Smooth muscle cell of the brain vasculature (primary cell): Measurements from ENCODE around the gene TTC9B.
"Not testable (repeated sequence)": the region's sequence is repeated elsewhere in the genome, so short reads cannot be mapped to it uniquely, and the experiment has no call there.

Experiments used
- DNase-seq: peaks from one replicate; pipeline ENCODE4 v3.0.0-alpha.2; 2012; ENCODE audit warnings: low read depth, low spot score

The TTC9B gene

DNA sequence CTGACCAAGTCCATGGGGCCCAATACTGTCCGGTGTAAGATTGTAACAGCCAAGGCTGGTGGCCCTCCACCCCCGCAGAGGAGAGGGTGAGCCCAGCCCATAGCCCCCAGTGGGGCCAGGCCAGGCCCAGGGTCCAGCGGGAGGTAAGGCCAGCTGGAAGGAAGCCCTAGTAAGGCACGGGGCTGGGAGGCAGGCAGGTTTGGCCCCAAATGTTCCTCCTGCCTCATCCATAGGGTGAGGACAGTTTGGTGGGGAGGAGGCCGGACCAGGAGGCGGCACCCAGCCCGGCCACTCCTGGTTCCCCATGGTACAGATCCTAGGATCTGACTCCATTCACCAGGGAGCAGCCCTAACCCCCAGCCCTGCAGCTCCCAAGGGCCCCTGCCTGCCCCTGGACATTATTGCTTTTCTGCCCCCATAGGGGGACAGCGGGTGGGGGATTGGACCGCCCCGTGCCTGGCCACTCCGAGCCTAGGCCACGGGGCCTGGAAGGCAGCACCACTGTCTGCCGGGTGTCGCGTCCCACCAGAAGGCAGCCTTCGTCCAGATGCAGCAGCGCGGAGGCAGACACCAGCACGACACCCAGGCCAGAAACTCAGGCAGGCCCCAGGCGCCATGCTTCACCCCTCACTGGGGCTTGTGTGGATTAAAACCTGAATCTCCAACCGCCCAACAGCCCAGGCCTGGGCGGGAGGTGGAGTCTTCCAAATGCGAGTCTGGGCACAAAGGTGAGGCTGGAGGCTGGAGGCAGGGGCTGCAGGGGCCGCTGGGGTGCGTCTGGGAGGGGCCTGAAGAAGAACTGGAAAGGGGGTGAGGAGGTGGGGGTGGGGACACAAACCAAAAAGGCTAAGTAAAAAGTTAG is 15.0 kb upstream of the TTC9B start:
- DNase-seq, result no peak

DNA sequence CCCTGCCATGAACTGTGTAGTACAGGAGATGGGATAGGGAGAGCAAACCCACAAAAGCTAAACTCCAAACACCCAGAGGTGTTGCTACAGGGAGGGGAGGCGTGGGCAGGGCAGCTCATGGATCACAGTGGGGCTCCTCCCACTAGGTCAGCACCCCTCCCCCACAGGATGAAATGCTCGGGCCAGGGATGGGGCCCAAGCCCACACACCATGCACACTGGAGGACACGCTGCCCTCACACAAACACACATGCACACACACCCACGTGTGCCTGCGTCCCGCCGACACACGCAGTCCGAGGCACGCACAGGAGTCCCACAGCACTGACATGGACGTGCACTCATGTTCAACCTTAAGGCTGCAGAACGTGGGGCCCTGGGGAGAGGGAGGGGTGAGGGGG is 14.3 kb upstream of the TTC9B start:
- DNase-seq, result no peak

DNA sequence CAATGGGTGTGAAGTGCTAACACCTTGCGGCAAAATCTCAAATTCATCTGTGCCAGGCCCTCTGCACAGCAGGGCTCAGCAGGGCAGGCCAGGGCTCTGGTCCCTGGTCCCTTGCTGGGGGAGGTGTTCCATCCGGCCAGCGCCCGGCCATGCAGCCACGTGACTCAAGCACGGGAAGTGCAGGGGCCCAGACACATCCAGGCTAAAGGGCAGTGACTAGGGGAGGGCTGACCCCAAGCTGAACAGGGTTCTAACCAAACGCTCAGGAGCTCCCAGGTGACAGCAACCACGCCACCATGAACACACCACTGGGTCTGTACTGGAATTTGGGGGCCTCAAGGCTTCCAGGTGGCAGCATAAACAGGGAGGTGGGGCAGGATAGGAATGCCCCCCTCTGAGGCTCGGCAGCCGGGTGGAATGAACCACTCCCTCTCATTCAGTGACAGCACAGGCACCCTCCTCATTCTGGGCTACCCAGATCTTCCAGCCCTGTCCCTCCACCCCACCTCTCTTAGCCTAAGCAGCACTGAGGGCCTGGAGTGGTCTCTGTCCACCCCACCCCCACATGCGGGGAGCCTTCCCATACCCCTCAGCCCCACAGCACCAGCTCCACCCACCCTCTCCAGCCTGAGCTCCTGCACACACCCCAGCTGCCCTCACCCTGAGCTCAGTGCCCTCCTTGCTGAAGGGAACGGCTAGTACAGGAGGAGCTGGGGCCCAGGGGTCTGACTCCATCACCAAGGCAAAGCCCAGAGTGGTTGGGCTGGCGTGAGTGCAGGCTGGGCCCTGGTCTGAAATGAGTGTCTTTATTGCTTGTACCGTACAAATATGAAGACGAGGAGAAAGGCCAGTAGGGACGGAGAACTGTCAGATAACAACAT is 13.6 kb upstream of the TTC9B start:
- no peak for DNase-seq

DNA sequence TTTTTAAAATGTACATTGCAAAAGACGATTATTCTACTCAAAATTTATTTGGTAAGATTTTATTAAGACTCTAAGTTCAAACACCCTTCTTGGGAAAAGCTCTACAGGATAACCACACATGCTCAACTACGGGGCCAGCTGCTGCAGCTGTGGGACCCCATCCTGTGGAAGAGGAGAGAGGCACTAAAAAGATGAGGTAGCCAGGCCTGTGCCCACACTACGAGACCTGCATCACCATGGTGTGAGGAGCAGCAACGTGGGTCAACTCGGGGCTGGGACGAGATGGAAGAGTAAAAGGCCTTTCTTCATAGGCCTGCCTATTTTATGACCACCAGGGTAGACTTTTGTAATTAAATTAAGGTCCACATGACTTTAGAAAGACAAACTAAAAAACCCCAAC is 12.9 kb upstream of the TTC9B start:
- no peak for DNase-seq

- DNase-seq, result no peak
These were observed 11.8 kb upstream of the TTC9B start for GRCh38 chr19:40229926-40230417.

DNA sequence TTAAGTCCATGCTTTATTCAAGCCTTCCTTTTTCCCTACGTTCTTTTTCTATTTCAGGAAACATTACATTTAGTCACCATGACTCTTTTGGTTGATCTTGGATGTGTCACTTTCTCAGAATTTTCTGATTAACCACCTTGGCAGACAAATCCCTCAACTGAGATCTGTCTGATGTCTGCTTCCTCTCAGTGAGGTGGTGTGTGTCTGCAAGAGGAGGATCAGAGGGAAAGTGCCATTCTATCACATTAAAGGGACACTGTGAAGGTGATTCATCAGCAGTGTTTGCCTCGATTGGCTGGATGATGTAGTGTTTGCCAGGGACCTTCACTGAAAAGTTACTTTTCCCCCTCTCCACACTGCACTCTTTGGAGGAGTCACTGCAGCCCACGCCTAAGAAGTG is 11.3 kb upstream of the TTC9B start:
- no peak for DNase-seq

- DNase-seq, result no peak
These were observed 10.7 kb upstream of the TTC9B start for GRCh38 chr19:40228863-40229262.

DNA sequence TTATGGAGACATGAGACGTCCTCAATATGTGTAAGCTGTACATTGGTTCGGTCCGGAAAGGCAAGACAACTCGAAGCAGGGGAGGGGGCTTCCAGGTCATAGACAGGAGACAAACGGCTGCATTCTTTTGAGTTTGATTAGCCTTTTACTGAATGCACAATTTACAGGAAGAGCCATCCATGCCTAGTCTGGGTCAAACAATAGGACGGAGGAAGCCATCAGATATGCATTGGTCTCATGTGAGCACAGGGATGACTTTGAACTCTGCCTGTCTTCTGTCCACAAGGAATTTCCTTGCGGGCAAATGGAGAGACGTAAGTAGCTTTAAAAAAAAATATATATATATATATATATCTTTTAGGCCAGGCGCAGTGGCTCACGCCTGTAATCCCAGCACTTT is 10.2 kb upstream of the TTC9B start:
- no peak for DNase-seq

- peak; percentile 36 for DNase-seq
These were observed 7.5 kb upstream of the TTC9B start for GRCh38 chr19:40225440-40226305.

DNA sequence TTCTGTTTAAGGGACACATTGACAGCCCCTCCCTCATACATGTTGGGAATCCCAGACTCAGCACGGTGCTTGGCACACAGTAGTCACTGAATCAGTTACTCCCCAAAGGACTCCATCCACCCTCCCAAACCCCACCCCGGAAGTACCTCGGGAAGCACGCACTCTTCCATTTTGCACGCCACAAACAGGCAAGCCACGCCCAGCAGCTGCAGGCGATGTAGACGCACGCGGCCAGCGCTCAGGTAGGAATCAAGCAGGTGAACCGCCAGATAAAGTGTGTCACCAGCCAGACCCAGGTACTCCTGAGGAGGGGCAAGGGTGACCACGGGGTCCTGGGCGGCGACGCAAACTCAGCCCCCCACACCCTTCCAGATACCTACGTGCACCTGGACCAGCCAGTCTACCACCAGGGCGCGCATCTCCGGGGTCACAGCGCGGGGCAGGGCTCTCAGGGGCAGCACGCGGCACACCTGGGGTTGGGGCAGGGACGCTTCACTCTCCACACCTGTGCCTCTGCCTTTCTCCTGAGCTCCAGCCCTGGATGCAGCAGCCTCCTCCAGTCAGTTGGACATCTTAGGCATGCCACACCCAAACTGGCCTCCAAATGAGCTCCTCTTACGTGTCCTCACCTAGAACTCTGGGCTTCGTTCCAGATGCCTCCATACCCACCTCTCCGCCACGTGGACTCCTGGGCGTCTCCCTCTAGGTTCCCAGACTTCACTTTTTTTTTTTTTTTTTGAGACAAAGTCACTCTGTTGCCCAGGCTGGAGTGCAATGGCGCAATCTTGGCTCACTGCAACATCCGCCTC is 6.4 kb upstream of the TTC9B start:
- DNase-seq, result no peak

DNA sequence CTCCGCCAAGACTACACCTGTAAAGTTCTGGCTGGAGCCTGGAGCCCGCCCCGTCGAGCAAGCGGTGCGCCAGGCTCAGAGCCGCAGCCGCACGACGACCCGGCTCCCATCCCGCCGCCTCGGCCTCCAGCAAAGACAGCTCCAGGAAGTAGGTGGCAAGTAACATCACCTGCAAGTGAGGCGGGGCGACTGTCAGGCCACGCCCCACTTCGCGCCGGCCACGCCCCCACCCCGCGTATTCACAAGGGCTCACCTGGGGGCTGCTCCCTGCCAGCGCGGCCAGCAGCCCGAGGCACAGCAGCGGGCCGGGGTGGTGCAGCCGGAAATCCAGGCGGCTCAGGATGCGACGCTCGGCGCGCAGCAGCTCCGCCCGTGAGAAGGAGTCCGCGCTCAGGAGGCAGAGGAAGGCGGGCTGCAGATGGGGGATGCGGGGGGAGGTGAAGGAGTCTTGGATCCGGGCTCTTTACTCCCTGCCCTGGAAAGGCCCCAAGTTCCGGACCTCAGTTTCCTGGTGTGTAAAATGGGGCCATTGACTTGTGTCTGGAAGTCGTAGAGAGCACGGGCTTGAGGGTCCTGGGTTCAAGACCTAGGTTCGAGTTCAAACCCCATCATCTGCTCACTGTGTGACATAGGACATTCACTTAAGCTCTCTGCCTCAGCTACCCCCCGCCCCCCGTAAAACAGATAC is 5.1 kb upstream of the TTC9B start:
- no peak for DNase-seq

- DNase-seq, result peak; percentile 84
These were observed 3.9 kb upstream of the TTC9B start for GRCh38 chr19:40221858-40222619.

DNA sequence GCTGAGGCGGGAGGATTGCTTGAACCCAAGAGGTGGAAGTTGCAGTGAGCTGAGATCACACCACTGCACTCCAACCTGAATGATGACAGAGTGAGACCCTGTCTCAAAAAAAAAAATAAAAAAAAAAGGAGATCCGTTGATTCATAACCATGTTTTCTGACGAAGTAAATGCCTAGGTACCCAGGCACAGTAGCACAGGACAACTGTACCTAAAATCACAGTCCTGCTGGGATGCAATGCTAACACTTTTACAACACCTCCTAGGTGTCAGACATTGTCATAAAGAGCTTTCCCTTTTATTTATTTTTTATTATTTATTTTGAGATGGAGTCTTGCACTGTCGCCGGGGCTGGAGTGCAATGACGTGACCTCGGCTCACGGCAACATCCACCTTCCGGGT is 2.5 kb upstream of the TTC9B start:
- no peak for DNase-seq

DNA sequence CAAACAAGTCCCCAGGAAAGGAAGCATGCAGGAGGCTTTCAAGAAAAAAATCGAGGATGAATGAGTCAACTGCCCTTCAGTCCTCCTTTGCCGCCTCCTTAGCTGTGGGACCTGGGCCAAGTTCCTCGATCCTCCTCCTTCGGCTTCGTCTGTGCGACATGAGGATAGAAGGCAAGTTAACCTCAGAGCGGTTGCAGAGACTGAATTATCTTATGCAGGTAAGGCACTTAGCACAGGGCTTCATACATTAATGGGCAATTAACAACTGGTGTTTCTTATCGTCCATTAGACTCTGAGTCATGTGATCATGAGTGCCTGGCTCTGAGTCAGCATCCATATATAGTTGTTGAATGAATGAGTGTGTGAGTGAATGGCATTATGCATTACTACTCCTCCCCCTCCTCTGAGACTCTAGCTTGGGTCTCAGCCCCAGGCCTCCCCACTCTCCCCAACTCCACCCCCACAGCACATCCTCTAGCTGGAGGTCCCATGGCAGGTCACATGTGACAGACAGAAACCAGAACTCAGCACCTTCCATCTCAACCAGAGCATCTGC is 1.6 kb upstream of the TTC9B start:
- DNase-seq, result no peak

DNA sequence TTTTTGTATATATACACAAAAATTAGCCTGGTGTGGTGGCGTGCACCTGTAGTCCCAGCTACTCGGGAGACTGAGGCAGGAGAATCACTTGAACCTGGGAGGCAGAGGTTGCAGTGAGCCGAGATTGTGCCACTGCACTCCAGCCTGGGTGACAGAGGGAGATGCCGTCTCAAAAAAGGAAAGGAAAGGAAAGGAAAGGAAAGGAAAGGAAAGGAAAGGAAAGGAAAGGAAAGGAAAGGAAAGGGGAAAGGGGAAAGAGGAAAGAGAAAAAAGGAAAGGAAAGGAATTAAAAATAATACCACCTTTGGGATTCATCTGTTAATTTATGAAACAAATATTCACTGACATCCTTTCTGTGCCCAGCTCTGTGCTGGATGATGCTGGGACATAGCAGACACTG is 845 bp upstream of the TTC9B start:
- DNase-seq, result not testable (repeated sequence)

GRCh38 chr19:40217027-40217810 is 965 bp downstream of the TTC9B start:
- DNase-seq, result no peak

DNA sequence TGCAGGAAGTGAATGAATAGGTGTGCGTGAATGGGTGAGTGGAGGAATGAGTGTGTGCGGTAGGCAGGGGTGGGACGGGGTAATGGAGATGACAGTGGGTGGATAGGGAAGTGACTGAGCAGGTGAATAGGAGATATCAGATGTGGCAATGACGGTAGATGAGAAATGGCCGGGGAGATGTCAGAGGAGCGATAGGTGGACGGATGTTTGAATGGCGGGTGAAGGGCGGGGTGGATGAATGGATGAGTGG is 1.5 kb downstream of the TTC9B start:
- no peak for DNase-seq

GRCh38 chr19:40216013-40216776 is 2.0 kb downstream of the TTC9B start:
- no peak for DNase-seq
